Stomach (tissue), 9 donors: ENCODE measurements around the gene ENPP1. TPM values are rescaled to one million over a fixed set of nuclear protein-coding genes. Genes with fewer than 3 reads are reported as not detected.

Experiments used
- DNase-seq, 2 donors: peaks; one replicate each; pipeline versions ENCODE4 v3.0.0 to v3.0.0-alpha.2; 2013 to 2019
- H3K27ac ChIP-seq, 5 donors: fragments of 200-600 bp in 4 of 5; sonication (generic) in 4 of 5; one replicate each; pipeline ENCODE4 v1.5.1; 2013 to 2019; ENCODE audit warnings: mild to moderate bottlenecking in 1 of 5, moderate library complexity in 1 of 5
- H3K27me3 ChIP-seq, 3 donors: fragments of 200-600 bp; sonication (generic); one replicate each; pipeline ENCODE4 v1.5.1; 2017 to 2019; ENCODE audit warnings: mixed run types in 1 of 3
- H3K36me3 ChIP-seq, 4 donors: fragments of 200-600 bp; sonication (generic); 1 replicate in 3 of 4; 2 replicates in 1 of 4; pipeline ENCODE4 v1.5.1; 2016 to 2019
- H3K4me1 ChIP-seq, 4 donors: fragments of 200-600 bp; sonication (generic); one replicate each; pipeline ENCODE4 v1.5.1; 2016 to 2019
- H3K4me3 ChIP-seq, 4 donors: fragments of 200-600 bp; sonication (generic) in 3 of 4; one replicate each; pipeline ENCODE4 v1.5.1; 2016 to 2019; ENCODE audit warnings: mild to moderate bottlenecking in 1 of 4
- H3K9me3 ChIP-seq, 4 donors: fragments of 200-600 bp; sonication (generic); one replicate each; pipeline ENCODE4 v1.5.1; 2016 to 2019
- CTCF ChIP-seq, 7 experiments: fragments of 450-650 bp in 4 of 7; fragments of 200-600 bp in 3 of 7; sonication (generic) in 3 of 7; IDR thresholded peaks; one replicate each; pipeline ENCODE4 v1.5.1; 2016 to 2019; ENCODE audit warnings: antibody characterized with exemption in 7 of 7, control low read depth in 2 of 7, mild to moderate bottlenecking in 1 of 7
- EP300 ChIP-seq: sonication (generic); formaldehyde crosslinking; IDR thresholded peaks from one replicate; pipeline ENCODE4 v1.6.1; 2017; ENCODE audit warnings: antibody characterized with exemption
- POLR2A ChIP-seq, 4 donors: fragments of 450-650 bp; IDR thresholded peaks; one replicate each; pipeline ENCODE4 v1.6.1; 2016; ENCODE audit warnings: antibody characterized with exemption in 4 of 4, control low read depth in 2 of 4, mild to moderate bottlenecking in 1 of 4, moderate library complexity in 1 of 4
- POLR2AphosphoS5 ChIP-seq, 3 donors: sonication (generic); formaldehyde crosslinking; IDR thresholded peaks; one replicate each; pipeline ENCODE4 v1.6.1; 2016; ENCODE audit warnings: antibody characterized with exemption in 3 of 3
- WGBS, 5 donors: extraction: QIAGEN DNeasy Blood & Tissue Kit in 3 of 5; methylation state at CpG; one replicate each; pipeline versions ENCODE4 v1.1.5 to v1.1.7; 2013 to 2018; 5-methylcytosine and 5-hydroxymethylcytosine counted together
- intact Hi-C: fragments of 100-400 bp; cut with DNase I; formaldehyde crosslinking; loops from one replicate; pipeline ENCODE4 v1.15.1; 2023; ENCODE audit warnings: low total_unique reads
- polyA plus RNA-seq, 3 donors: library from polyadenylated mRNA; stranded (reverse); fragments of 200-250 nt; gene quantifications; one replicate each; pipeline ENCODE4 v1.2.3, GENCODE V29; 2013
- total RNA-seq, 5 donors: library from RNA; depleted of rRNA; stranded (reverse); fragments of >200 nt; gene quantifications; one replicate each; pipeline versions ENCODE4 v1.1.0 to v1.2.3, GENCODE V29; 2014 to 2016
- donor health status: healthy with polysubstance abuse.
- donor health status: Bipolar disorder and iron deficiency.
- donor health status: healthy.

ENPP1 gene
- total and polyA plus RNA-seq, 8 donors: 0.31 to 42.0 (median 7.0) TPM

GRCh38 chr6:131920656-131921055, 112.8 kb downstream of the ENPP1 start:
- Histone ChIP-seq H3K9me3 (peaks cover 0 to 20% (median 10%) of the 10 kb centered on the region in 4 donors), H3K27ac (no peak overlapping the region), H3K4me1 (no peaks in the 10 kb centered on the region), H3K36me3 (no peaks in the 10 kb centered on the region), H3K4me3 (no peak overlapping the region), H3K27me3 (no peaks in the 10 kb centered on the region)
- 64 to 72% (median 68%) methylated on average over 3 of the region's 3 CpGs for WGBS, 5 donors
- no peak for TF ChIP-seq POLR2AphosphoS5 (IDR thresholded peaks at IDR 0.05)
- intact Hi-C loops: loop anchor here (10.0 kb wide), 1 partner anchor 244 kb away; no protein-coding TSS in a partner anchor
- no peak for DNase-seq

- 2 to 13% (median 8%) methylated on average over 2 of the region's 2 CpGs for WGBS, 5 donors
- Histone ChIP-seq H3K4me3 (no peak overlapping the region), H3K27ac (no peak overlapping the region), H3K36me3 (no peaks in the 10 kb centered on the region), H3K4me1 (no peaks in the 10 kb centered on the region), H3K9me3 (peaks cover 0 to 20% (median 10%) of the 10 kb centered on the region in 4 donors), H3K27me3 (no peaks in the 10 kb centered on the region)
- TF ChIP-seq CTCF (IDR thresholded peaks at IDR 0.05): peak in 5 of 7 experiments; percentile 30 to 55 (median 46)
- no peak for TF ChIP-seq POLR2AphosphoS5 (IDR thresholded peaks at IDR 0.05)
- DNase-seq: peak; percentile 67 to 78
- intact Hi-C loops: loop anchor here (10.0 kb wide), 1 partner anchor 241 kb away; no protein-coding TSS in a partner anchor
Measured at GRCh38 chr6:131923356-131923755, 115.5 kb downstream of the ENPP1 start.

- Histone ChIP-seq H3K27ac (no peak overlapping the region), H3K9me3 (peaks cover 0 to 20% (median 10%) of the 10 kb centered on the region in 4 donors), H3K27me3 (no peaks in the 10 kb centered on the region), H3K4me3 (no peak overlapping the region), H3K36me3 (no peaks in the 10 kb centered on the region), H3K4me1 (no peaks in the 10 kb centered on the region)
- intact Hi-C loops: loop anchor here (10.0 kb wide), 1 partner anchor 240 kb away; no protein-coding TSS in a partner anchor
- TF ChIP-seq POLR2A (IDR thresholded peaks at IDR 0.05): no peak
- TF ChIP-seq CTCF (IDR thresholded peaks at IDR 0.05): peak in 5 of 7 experiments; percentile 17 to 45 (median 31)
- TF ChIP-seq POLR2AphosphoS5 (IDR thresholded peaks at IDR 0.05): no peak
- 18 to 23% (median 21%) methylated on average over 4 of the region's 4 CpGs for WGBS, 5 donors
- peak in 1 of 2 donors; percentile 68 for DNase-seq
Measured at GRCh38 chr6:131924881-131925474, 117.2 kb downstream of the ENPP1 start.

- H3K4me3 ChIP-seq: no peak overlapping the region
- no peaks in the 10 kb centered on the region for H3K36me3 ChIP-seq
- H3K27ac ChIP-seq: no peak overlapping the region
- peaks cover 0 to 3% (median 0%) of the 10 kb centered on the region in 4 donors for H3K4me1 ChIP-seq
- no peaks in the 10 kb centered on the region for H3K9me3 ChIP-seq
- WGBS, 5 donors: 60 to 70% (median 65%) methylated on average over 2 of the region's 2 CpGs
- no peak for DNase-seq
- TF ChIP-seq CTCF (IDR thresholded peaks at IDR 0.05) (no peak), POLR2AphosphoS5 (IDR thresholded peaks at IDR 0.05) (no peak), EP300 (no peak), POLR2A (IDR thresholded peaks at IDR 0.05) (no peak)
- no peaks in the 10 kb centered on the region for H3K27me3 ChIP-seq
- intact Hi-C loops: loop anchor here (10.0 kb wide), 1 partner anchor 236 kb away; no protein-coding TSS in a partner anchor
Measured at GRCh38 chr6:131929264-131929663, 121.4 kb downstream of the ENPP1 start.

- TF ChIP-seq CTCF (IDR thresholded peaks at IDR 0.05): no peak
- Histone ChIP-seq H3K27ac (no peak overlapping the region), H3K36me3 (no peaks in the 10 kb centered on the region), H3K4me3 (no peak overlapping the region), H3K9me3 (no peaks in the 10 kb centered on the region), H3K4me1 (peaks cover 0 to 3% (median 0%) of the 10 kb centered on the region in 4 donors), H3K27me3 (no peaks in the 10 kb centered on the region)
- 81 to 85% (median 84%) methylated on average over 1 of the region's 1 CpG for WGBS, 5 donors
- DNase-seq: no peak
- intact Hi-C loops: loop anchor here (10.0 kb wide), 1 partner anchor 235 kb away; no protein-coding TSS in a partner anchor
Measured at GRCh38 chr6:131929976-131930375, 122.2 kb downstream of the ENPP1 start.
